Dermis blood vessel endothelial cell (primary cell): ENCODE results near the gene JCAD. TPM values are rescaled to one million over a fixed set of nuclear protein-coding genes. Genes with fewer than 3 reads are reported as not detected.
"Not testable (repeated sequence)": the region's sequence is repeated elsewhere in the genome, so short reads cannot be mapped to it uniquely, and the experiment has no call there.

ENCODE experiments used
- DNase-seq: peaks from one replicate; pipeline ENCODE4 v3.0.0; 2010
- total RNA-seq: library from RNA; depleted of rRNA; stranded (reverse); fragments of >200 nt; gene quantifications from 2 replicates; pipeline ENCODE4 v1.2.3, GENCODE V29; 2014

JCAD gene
- total RNA-seq, 1 donor from 2014 or later = 74.7 TPM

GRCh38 chr10:30026080-30026479 is 33.3 kb downstream of the JCAD start:
- no peak for DNase-seq

DNA sequence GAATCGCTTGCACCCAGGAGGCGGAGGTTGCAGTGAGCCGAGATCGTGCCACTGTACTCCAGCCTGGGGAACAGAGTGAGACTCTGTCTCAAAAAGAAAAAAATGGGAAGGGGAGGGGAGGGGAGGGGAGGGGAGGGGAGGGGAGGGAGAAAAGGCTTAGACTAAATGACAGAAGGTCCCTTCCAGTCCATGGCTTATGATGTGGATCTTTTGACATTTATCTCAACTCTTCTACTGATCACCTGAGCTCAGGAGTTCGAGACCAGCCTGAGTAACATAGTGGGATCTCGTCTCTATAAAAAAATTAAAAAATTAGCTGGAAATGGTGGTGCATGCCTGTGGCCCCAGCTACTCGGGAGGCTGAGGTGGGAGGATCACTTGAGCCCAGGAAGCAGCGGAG is 34.0 kb downstream of the JCAD start:
- not testable (repeated sequence) for DNase-seq

- no peak for DNase-seq
These were observed 36.8 kb downstream of the JCAD start for GRCh38 chr10:30022590-30022989.

DNA sequence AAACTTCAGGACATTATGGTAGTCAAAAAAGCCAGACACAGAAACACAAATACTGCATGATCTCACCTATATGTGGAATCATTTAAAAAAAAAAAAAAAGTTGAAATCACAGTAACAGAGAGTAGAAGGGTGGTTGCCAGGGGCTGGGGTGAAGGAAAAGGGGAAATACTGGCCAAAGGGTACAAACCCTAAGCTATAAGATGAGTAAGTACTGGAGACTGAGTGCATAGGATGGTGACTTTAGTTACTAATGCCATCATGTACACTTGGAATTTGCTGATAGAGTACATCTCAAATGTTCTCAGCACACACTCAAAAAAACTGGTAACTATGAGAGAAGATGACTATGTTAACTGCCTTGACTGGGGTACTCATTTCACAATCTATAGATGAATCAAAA is 39.9 kb downstream of the JCAD start:
- no peak for DNase-seq

- DNase-seq = no peak
These were observed 40.9 kb downstream of the JCAD start for GRCh38 chr10:30018496-30018895.

GRCh38 chr10:30017966-30018365 is 41.4 kb downstream of the JCAD start:
- no peak for DNase-seq

DNA sequence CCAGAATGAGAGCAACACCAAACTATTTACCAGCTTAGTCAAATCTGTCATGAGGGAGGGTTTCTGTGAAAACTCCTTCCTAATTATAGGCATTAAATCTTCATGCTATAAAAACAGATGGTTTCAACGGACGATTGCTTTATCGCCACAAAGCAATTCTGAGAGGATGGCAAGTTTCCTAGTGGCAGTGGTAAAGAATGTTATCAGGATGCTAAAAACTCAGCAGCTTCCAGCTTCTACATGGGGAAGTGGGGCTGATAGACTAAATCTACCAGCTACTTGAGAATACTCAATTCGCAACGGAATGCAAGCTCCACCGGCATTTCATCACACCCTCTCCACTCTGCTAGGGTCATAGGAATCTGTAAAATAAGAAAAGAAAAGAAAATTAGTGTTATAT is 41.8 kb downstream of the JCAD start:
- no peak for DNase-seq

DNA sequence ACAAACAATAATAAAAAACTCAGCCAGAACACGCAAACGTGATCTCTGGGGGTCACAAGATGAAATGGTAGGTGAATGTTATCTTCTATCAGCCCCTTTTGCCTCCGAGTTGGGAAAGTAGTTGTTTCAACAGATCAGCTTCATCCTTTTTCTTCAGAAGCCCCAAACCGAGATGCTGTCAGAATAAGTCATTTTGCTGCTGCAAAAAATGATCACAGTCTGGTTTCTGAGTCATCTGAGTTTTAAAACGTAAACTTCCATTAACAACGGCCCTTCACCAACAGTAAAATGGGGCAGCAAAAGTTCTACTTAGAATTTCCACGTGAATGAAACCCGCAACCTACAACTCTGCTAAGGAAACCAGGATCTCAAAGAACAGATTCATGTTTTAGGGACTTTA is 44.9 kb downstream of the JCAD start:
- no peak for DNase-seq

DNA sequence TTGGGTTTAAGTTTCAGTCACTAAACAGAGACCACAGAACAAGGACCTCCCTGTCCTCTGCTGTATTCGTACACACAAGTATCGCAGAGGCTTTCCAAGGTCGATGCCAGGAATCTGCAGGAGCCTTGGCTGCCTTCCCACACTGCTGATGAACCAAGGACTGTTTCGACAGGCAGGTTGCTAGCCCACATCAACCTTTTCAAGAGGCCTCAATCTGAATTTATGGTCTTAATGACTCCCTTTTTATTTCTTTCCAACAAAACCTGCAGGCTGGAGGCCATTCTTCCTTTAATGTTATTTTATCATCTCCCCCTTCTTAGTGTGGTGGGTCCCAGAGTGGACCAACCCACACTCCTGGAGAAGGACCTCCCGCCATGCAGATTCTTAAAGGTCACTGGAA is 45.6 kb downstream of the JCAD start:
- DNase-seq = no peak

DNA sequence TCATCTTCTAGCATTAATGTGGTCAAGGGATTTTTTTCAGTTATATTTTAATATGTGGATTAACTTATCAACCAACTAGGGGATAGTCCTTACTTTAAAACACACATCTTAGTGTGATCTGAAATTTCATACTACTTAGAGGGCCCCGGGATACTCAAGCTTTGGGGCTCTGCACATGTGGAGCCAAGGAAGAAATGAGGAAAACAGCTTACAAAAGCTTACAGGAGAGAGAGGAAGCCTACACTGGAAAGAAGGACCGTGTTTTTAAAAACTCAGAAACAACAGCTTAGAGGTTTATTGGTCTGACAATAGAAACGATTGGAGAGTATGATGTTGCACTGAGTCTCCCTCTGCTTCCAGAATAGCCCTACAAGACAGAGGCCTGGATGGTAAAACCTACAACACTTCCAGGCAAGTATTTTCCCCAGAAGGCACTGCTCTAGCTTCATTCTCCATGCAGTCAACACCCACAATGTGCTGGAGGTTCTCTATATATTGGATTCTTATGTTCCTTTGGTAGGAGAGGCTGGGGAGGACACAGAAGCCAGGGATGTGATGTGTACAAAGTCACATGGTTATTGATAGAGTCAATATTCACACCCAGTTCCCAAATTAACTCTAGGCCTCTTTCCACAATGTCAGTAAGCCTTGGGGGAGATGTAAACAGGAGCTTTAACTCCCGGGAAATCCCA is 47.3 kb downstream of the JCAD start:
- DNase-seq = no peak

DNA sequence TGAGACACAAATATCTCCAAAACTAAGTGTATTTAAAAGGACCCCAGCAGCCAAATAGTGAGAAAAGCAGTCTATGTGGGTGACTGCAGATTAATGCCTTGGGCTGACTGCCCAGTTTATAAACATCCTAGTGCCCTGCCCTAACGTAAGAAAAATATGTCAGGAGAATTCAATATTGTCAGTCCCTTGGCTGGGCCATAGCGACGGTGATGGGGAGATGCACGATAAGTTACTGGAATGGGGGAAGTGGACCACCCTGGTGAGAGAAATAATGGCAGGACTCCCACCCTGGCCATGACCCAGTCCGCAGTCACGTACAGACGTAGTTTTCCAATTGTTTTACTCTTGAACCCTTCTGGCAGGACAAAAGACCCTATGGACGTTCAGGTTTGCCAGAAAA is 48.0 kb downstream of the JCAD start:
- no peak for DNase-seq

DNA sequence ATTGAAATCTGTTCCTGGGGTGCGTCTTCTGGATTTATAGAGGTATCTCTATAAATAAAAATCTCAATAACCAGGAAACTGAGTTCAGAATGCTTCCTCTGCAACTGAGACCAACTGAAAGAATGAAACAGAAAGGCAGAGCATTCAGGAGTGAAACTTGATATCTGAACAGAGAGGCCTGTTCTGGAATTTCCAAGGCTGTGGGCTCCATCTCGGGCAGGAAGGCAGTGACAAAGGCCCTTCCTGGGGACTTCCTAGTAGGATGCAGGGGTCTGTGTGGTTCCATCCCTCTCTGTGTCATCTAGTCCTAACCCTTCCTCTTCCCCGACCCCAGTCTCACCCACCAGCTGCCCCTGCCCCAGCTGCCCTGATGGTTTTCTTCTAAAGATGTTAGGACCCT is 52.0 kb downstream of the JCAD start:
- DNase-seq = peak; percentile 31

GRCh38 chr10:30006410-30006809 is 53.0 kb downstream of the JCAD start:
- no peak for DNase-seq

- DNase-seq = not testable (repeated sequence)
These were observed 54.3 kb downstream of the JCAD start for GRCh38 chr10:30005116-30005515.

DNA sequence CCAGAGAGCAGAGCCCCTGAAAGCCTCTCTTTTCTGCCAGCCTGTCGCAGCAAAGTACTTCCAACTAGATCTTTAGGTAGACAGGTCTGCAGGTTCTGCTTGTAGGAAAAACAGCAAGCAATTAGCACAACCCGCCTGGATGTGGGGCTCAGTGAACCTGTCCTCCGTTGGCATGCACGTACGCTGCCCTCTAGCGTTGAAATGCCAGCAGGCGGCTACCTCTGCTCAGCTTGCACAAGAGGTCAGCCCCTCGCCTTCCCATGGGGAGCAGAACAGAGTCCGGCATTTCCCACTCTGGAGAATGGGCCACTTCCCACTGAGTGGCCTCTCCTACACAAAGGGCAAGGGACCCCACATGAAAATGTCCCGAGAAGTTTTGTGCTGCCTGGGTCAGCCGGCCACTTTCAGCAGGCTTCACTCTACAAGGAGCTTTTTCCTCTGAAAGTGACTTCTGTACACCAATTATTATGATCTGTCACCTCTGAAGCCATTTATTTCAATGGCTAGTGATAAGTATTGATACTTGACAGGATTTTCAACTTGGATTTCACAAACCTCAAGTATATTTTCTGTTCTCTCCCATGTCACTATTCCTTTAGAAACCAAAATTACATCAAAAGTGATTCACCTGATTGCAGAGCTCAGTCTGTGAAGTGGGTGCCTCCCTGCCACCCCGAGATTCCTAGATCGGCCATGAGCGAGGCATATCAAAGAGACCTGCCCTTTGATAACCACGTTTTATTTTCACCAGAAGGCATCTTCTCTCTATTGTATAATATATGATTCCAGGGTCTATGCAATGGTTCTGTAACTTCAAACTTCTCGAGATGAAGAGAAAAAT is 56.7 kb downstream of the JCAD start:
- peak; percentile 93 for DNase-seq

DNA sequence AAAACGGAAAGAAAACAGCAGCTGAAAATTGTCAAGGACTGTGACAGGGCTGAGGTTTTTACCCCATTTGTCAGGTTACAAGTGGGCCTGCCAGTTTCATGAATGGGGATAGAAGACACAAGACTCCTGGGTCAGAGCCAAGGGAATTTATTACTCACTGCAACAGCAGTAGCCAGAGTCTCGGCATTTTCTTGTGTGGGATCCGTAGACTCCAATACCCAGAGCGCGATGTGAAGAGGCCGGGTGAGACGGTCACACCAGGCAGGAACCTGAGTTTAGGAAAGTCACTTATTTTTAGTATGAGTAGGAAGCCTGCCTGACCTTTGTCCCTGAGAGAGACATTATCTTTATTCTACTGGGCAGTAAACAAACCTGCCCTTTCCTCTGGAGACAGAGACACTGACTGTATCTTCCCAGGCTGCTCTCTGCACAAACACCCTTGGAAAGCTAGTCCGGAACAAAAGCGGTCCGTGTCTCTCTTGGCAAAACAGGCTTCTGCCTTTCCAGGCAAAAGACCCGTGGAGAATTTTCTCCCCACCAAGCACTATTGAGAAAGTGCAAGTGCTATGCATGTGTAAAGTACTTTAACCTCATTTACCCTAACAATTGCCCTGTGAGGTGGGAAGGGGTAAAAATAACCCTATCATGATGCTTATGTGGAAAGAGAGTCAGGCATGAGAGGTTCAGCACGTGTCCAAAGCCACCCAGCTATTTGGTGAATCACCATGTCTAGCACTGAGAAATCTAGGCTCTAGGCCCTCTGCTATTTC is 58.4 kb downstream of the JCAD start:
- peak; percentile 92 for DNase-seq

- peak; percentile 95 for DNase-seq
These were observed 61.1 kb downstream of the JCAD start for GRCh38 chr10:29998142-29998808.

GRCh38 chr10:29994811-29995210 is 64.6 kb downstream of the JCAD start:
- no peak for DNase-seq

DNA sequence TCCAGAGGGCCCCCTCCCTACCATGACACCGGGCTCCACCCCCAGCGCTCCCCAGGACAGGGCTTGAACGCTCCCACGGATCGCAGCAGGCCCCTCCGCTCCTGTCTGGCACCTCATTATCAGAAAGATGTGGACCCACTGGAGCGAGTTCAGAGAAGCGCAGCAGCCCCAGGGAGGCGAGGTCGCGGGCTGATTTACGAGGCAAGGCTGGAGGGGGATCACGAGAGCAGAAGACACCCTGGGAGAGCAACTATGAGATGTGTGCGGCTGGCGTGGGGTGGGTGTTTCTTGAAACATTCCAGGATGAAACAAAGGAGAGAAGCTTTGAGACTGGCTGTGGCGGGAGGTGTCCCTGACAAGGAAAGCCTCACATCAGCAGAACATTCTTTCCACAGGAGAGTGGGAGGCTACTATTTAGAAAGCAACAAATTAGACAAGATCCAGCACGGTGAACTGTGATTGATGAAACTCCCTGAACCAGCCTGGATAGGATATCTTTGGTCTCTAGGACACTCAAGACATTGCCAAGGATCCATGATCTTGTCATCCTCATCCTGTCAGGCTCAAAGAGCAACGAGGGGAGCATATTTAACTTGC is 66.0 kb downstream of the JCAD start:
- DNase-seq = no peak

DNA sequence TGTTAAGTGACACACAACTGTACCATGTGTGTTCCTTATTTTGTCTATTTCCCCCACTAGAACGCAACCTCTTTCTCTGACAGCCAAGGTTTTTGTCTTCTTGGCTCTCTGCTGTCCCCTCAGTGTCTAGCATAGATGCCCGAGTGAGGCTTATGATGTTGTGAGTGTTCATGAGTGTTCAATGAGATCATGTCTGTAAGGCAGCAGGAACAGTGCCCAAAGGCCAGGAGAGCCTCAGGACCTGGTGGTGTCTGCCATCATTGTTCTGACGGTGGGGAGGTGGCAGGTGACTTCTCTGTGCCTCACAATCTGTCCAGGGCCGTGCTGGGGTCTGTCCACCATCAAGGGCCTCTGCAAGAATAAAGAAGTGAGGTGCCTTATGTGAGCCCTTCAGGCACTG is 66.5 kb downstream of the JCAD start:
- no peak for DNase-seq

DNA sequence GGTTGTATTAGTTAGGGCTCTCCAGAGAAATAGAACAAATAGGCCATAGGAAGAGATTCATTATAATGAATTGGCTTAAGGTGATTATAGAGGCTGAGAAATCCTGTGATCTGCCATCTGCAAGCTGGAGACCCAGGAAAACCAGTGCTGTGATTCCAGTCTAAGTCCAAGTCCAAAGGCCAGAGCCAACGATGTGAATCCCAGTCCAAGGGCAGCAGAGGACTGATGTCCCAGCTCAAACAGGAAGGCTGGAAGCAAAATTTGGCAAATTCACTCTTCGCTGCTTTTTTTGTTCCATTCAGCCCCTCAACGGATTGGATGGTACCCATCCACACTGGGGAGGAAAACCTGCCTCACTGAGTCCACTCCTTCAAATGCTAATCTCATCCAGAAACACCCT is 68.0 kb downstream of the JCAD start:
- no peak for DNase-seq

- DNase-seq = no peak
These were observed 71.9 kb downstream of the JCAD start for GRCh38 chr10:29987471-29987870.
